Hematopoietic multipotent progenitor cell treated with erythropoietin and hydrocortisone succinate and interleukin-3 and kit ligand, for 8 days (in vitro differentiated cells): Measurements from ENCODE around the gene NMT1.

Source experiments
- DNase-seq: peaks from one replicate; pipeline ENCODE4 v3.0.0-alpha.2; 2015

Gene NMT1

GRCh38 chr17:45086391-45086790 lies 25.3 kb downstream of the NMT1 start:
- DNase-seq, result no peak

GRCh38 chr17:45086865-45087503 lies 25.9 kb downstream of the NMT1 start:
- DNase-seq, result no peak

GRCh38 chr17:45087504-45087975 lies 26.4 kb downstream of the NMT1 start:
- DNase-seq, result no peak

GRCh38 chr17:45087978-45088377 lies 26.9 kb downstream of the NMT1 start:
- no peak for DNase-seq

GRCh38 chr17:45088741-45089140 lies 27.6 kb downstream of the NMT1 start:
- no peak for DNase-seq

- no peak for DNase-seq
Measured at GRCh38 chr17:45090711-45091110, 29.6 kb downstream of the NMT1 start.

GRCh38 chr17:45091778-45092425 lies 30.8 kb downstream of the NMT1 start:
- no peak for DNase-seq

GRCh38 chr17:45092911-45093430 lies 31.9 kb downstream of the NMT1 start:
- no peak for DNase-seq

- DNase-seq, result no peak
Measured at GRCh38 chr17:45093444-45094110, 32.5 kb downstream of the NMT1 start.

- DNase-seq, result peak; percentile 48
Measured at GRCh38 chr17:45096141-45096540, 35.0 kb downstream of the NMT1 start.

- no peak for DNase-seq
Measured at GRCh38 chr17:45096926-45097325, 35.8 kb downstream of the NMT1 start.

- DNase-seq, result no peak
Measured at GRCh38 chr17:45098081-45098868, 37.2 kb downstream of the NMT1 start.

- DNase-seq, result peak; percentile 79
Measured at GRCh38 chr17:45098869-45099616, 37.9 kb downstream of the NMT1 start.

- no peak for DNase-seq
Measured at GRCh38 chr17:45101546-45101882, 40.4 kb downstream of the NMT1 start.

- no peak for DNase-seq
Measured at GRCh38 chr17:45101883-45102811, 41.0 kb downstream of the NMT1 start.

GRCh38 chr17:45102856-45103255 lies 41.7 kb downstream of the NMT1 start:
- DNase-seq, result no peak

GRCh38 chr17:45103269-45103795 lies 42.2 kb downstream of the NMT1 start:
- DNase-seq, result no peak

GRCh38 chr17:45104029-45104428 lies 42.9 kb downstream of the NMT1 start:
- no peak for DNase-seq

- DNase-seq, result no peak
Measured at GRCh38 chr17:45104497-45104896, 43.4 kb downstream of the NMT1 start.

- DNase-seq, result no peak
Measured at GRCh38 chr17:45104907-45105624, 43.9 kb downstream of the NMT1 start.
